ENCODE measurements around the gene FNBP1. TPM values are rescaled to one million over a fixed set of nuclear protein-coding genes. Genes with fewer than 3 reads are reported as not detected.

FNBP1 gene
- total RNA-seq, 1 experiment from 2014 or later = 53.6 TPM

- no peaks in the 10 kb centered on the region for H3K36me3 ChIP-seq (ENCODE audit: control insufficient read depth, insufficient read depth, low read length)
- H3K4me3 ChIP-seq (ENCODE audit: low read depth in 2 of 2, low read length in 2 of 2) = no peak overlapping the region
- intact Hi-C loops (cut with micrococcal nuclease; ENCODE audit: unreplicated experiment) (no loop called here), in situ Hi-C loops (cut with HindIII; ENCODE audit: low pct_unique_long_range_greater_than_20kb, low sequenced_read_pairs) (no loop called here)
- no TSS peak for BruUV-seq (replicated peaks)
- ATAC-seq (no peak), DNase-seq (ENCODE audit: low read depth, low spot score) (no peak)
- ChIA-PET POLR2A (no interaction called here), CTCF (no interaction called here)
- H3K4me1 ChIP-seq (ENCODE audit: control insufficient read depth, insufficient read depth, low read length) = no peaks in the 10 kb centered on the region
- H3K27ac ChIP-seq (ENCODE audit: low read length) = no peak overlapping the region
- TF ChIP-seq CTCF (IDR thresholded peaks at IDR 0.05) = no peak
- TF ChIP-seq POLR2AphosphoS5 (IDR thresholded peaks at IDR 0.05; ENCODE audit: low read depth, low read length) = no peak
- TF ChIP-seq REST (IDR thresholded peaks at IDR 0.05; ENCODE audit: insufficient read depth in 1 of 2, low read depth in 2 of 2, low read length in 1 of 2) = no peak
- TF ChIP-seq TCF7L2 (IDR thresholded peaks at IDR 0.05; ENCODE audit: low read depth, low read length) = no peak
- TF ChIP-seq SIN3A (IDR thresholded peaks at IDR 0.05; ENCODE audit: borderline replicate concordance, insufficient read depth, low read depth, low read length) = no peak
- no peaks in the 10 kb centered on the region for H3K9me3 ChIP-seq (ENCODE audit: control insufficient read depth, insufficient read depth, low read depth, low read length)
- H3K27me3 ChIP-seq (ENCODE audit: control insufficient read depth, insufficient read depth, low read length) = no peaks in the 10 kb centered on the region
These were observed 189.4 kb downstream of the FNBP1 start for GRCh38 chr9:129853614-129854013.

GRCh38 chr9:129852579-129852978, 190.4 kb downstream of the FNBP1 start:
- CTCF ChIA-PET = no interaction called here

More at GRCh38 chr9:129852579-129852978, 190.4 kb downstream of the FNBP1 start:
- DNase-seq (ENCODE audit: low read depth, low spot score) (no peak), ATAC-seq (no peak)
- H3K36me3 ChIP-seq (ENCODE audit: control insufficient read depth, insufficient read depth, low read length) = no peaks in the 10 kb centered on the region
- H3K9me3 ChIP-seq (ENCODE audit: control insufficient read depth, insufficient read depth, low read depth, low read length) = no peaks in the 10 kb centered on the region
- POLR2A ChIA-PET = no interaction called here
- BruUV-seq (replicated peaks) = no TSS peak
- intact Hi-C loops (cut with micrococcal nuclease; ENCODE audit: unreplicated experiment) (no loop called here), in situ Hi-C loops (cut with HindIII; ENCODE audit: low pct_unique_long_range_greater_than_20kb, low sequenced_read_pairs) (no loop called here)
- TF ChIP-seq REST (IDR thresholded peaks at IDR 0.05; ENCODE audit: insufficient read depth in 1 of 2, low read depth in 2 of 2, low read length in 1 of 2) = no peak
- TF ChIP-seq POLR2AphosphoS5 (IDR thresholded peaks at IDR 0.05; ENCODE audit: low read depth, low read length) = no peak
- TF ChIP-seq SIN3A (IDR thresholded peaks at IDR 0.05; ENCODE audit: borderline replicate concordance, insufficient read depth, low read depth, low read length) = no peak
- no peak for TF ChIP-seq TCF7L2 (IDR thresholded peaks at IDR 0.05; ENCODE audit: low read depth, low read length)
- TF ChIP-seq CTCF (IDR thresholded peaks at IDR 0.05) = no peak
- H3K4me3 ChIP-seq (ENCODE audit: low read depth in 2 of 2, low read length in 2 of 2) = no peak overlapping the region
- no peak overlapping the region for H3K27ac ChIP-seq (ENCODE audit: low read length)
- no peaks in the 10 kb centered on the region for H3K4me1 ChIP-seq (ENCODE audit: control insufficient read depth, insufficient read depth, low read length)
- no peaks in the 10 kb centered on the region for H3K27me3 ChIP-seq (ENCODE audit: control insufficient read depth, insufficient read depth, low read length)
